DOHH2 (cell line): ENCODE results near the gene ABCD3.

Experiments
- H3F3A ChIP-seq: fragments of 200-600 bp; sonication (generic), shearing (Covaris generic); 2 replicates; pipeline ENCODE4 v1.6.0; 2016; ENCODE audit warnings: antibody characterized with exemption, mild to moderate bottlenecking; ENCODE audit not compliant: control insufficient read depth, insufficient read depth
- H3K27ac ChIP-seq: fragments of 200-600 bp; sonication (generic); 2 replicates; pipeline ENCODE4 v1.5.1; 2014; ENCODE audit warnings: low read depth, mild to moderate bottlenecking, low read length, moderate library complexity
- H3K27me3 ChIP-seq: fragments of 200-600 bp; sonication (generic); 2 replicates; pipeline ENCODE4 v1.6.1; 2014; ENCODE audit warnings: mild to moderate bottlenecking, low read length, mixed read lengths; ENCODE audit not compliant: control insufficient read depth
- H3K36me3 ChIP-seq: fragments of 200-600 bp; sonication (generic); 2 replicates; pipeline ENCODE4 v1.6.1; 2014; ENCODE audit warnings: mild to moderate bottlenecking, low read length, moderate library complexity, mixed read lengths; ENCODE audit not compliant: control insufficient read depth
- H3K4me1 ChIP-seq: fragments of 200-600 bp; sonication (generic); 2 replicates; pipeline ENCODE4 v1.6.1; 2014; ENCODE audit warnings: mild to moderate bottlenecking, low read length, mixed read lengths; ENCODE audit not compliant: control insufficient read depth
- H3K4me2 ChIP-seq: fragments of 200-600 bp; sonication (generic); 2 replicates; pipeline ENCODE4 v1.6.0; 2014; ENCODE audit warnings: mild to moderate bottlenecking, low read length, moderate library complexity
- H3K4me3 ChIP-seq: fragments of 200-600 bp; sonication (generic); 2 replicates; pipeline ENCODE4 v1.5.1; 2014; ENCODE audit warnings: mild to moderate bottlenecking, low read length, mixed read lengths
- H3K79me2 ChIP-seq: fragments of 200-600 bp; sonication (generic); 2 replicates; pipeline ENCODE4 v1.6.1; 2014; ENCODE audit warnings: mild to moderate bottlenecking, low read length, mixed read lengths; ENCODE audit not compliant: control insufficient read depth
- H3K9me2 ChIP-seq: fragments of 200-600 bp; sonication (generic); replicated peaks from 2 replicates; pipeline ENCODE4 v1.6.1; 2014; ENCODE audit warnings: mild to moderate bottlenecking, low read length, mixed read lengths; ENCODE audit not compliant: control insufficient read depth
- H3K9me3 ChIP-seq: fragments of 200-600 bp; sonication (generic); 2 replicates; pipeline ENCODE4 v1.6.1; 2014; ENCODE audit warnings: antibody characterized with exemption, low read length, mixed read lengths; ENCODE audit not compliant: control insufficient read depth, insufficient read depth
- H4K20me1 ChIP-seq: fragments of 200-600 bp; sonication (generic); 2 replicates; pipeline ENCODE4 v1.6.0; 2014; ENCODE audit warnings: low read depth, mild to moderate bottlenecking, antibody characterized with exemption, low read length, moderate library complexity; ENCODE audit not compliant: control insufficient read depth, insufficient read depth
- EZH2phosphoT487 ChIP-seq: fragments of 200-600 bp; sonication (generic); IDR thresholded peaks from 2 replicates; pipeline ENCODE4 v1.6.1; 2017; ENCODE audit warnings: borderline replicate concordance, mild to moderate bottlenecking, antibody characterized with exemption, low read length, moderate library complexity, mixed read lengths
- TF ChIP-seq, protein P1 (sequence below): fragments of 200-600 bp; sonication (generic); IDR thresholded peaks from one replicate; pipeline ENCODE4 v1.5.1; 2014; ENCODE audit warnings: antibody characterized with exemption, mild to moderate bottlenecking, low read depth, low read length; ENCODE audit not compliant: poor library complexity, severe bottlenecking

ABCD3 gene

DNA sequence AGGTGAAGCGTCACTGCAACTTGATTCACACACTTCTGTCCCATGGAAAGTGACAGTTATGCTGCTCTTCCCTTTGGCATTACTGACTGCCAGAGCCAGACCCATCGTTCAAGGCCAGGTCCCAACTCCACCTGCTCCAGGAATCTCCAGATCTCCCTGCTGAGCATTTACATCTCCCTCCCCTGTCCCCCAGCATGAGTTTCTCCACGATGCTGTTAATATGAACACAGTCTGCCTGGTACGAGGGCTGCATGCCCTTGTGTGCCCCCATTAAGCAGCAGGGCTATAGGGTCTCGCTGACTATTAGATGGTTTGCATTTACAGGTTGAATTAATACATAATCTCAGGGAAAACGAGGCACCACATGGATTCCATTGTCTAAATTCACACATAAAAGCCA lies 119.1 kb downstream of the ABCD3 start:
- H3K9me3 ChIP-seq = no peaks in the 10 kb centered on the region
- no peaks in the 10 kb centered on the region for H3K79me2 ChIP-seq
- no peak overlapping the region for H3K4me2 ChIP-seq
- no peak for TF ChIP-seq EZH2phosphoT487
- TF ChIP-seq, protein P1, sequence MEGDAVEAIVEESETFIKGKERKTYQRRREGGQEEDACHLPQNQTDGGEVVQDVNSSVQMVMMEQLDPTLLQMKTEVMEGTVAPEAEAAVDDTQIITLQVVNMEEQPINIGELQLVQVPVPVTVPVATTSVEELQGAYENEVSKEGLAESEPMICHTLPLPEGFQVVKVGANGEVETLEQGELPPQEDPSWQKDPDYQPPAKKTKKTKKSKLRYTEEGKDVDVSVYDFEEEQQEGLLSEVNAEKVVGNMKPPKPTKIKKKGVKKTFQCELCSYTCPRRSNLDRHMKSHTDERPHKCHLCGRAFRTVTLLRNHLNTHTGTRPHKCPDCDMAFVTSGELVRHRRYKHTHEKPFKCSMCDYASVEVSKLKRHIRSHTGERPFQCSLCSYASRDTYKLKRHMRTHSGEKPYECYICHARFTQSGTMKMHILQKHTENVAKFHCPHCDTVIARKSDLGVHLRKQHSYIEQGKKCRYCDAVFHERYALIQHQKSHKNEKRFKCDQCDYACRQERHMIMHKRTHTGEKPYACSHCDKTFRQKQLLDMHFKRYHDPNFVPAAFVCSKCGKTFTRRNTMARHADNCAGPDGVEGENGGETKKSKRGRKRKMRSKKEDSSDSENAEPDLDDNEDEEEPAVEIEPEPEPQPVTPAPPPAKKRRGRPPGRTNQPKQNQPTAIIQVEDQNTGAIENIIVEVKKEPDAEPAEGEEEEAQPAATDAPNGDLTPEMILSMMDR = no peak
- H3K4me3 ChIP-seq = no peak overlapping the region
- H4K20me1 ChIP-seq = no peaks in the 10 kb centered on the region
- no peak overlapping the region for H3K27ac ChIP-seq
- no peaks in the 10 kb centered on the region for H3K36me3 ChIP-seq
- H3K27me3 ChIP-seq = no peaks in the 10 kb centered on the region
- H3K9me2 ChIP-seq = no peaks in the 10 kb centered on the region
- no peaks in the 10 kb centered on the region for H3F3A ChIP-seq
- no peaks in the 10 kb centered on the region for H3K4me1 ChIP-seq

- H3K4me1 ChIP-seq = no peaks in the 10 kb centered on the region
- no peaks in the 10 kb centered on the region for H4K20me1 ChIP-seq
- no peaks in the 10 kb centered on the region; the same call in 1 of the 2 replicates for H3K27me3 ChIP-seq
- H3K4me3 ChIP-seq = no peak overlapping the region
- H3K9me3 ChIP-seq = no peaks in the 10 kb centered on the region
- H3K4me2 ChIP-seq = no peak overlapping the region
- H3K9me2 ChIP-seq = no peaks in the 10 kb centered on the region
- H3K27ac ChIP-seq = no peak overlapping the region
- H3K36me3 ChIP-seq = no peaks in the 10 kb centered on the region
- no peaks in the 10 kb centered on the region for H3K79me2 ChIP-seq
- no peaks in the 10 kb centered on the region for H3F3A ChIP-seq
- TF ChIP-seq EZH2phosphoT487 = no peak
- TF ChIP-seq, protein P1 = no peak
Measured at GRCh38 chr1:94538243-94538827, 120.1 kb downstream of the ABCD3 start.

DNA sequence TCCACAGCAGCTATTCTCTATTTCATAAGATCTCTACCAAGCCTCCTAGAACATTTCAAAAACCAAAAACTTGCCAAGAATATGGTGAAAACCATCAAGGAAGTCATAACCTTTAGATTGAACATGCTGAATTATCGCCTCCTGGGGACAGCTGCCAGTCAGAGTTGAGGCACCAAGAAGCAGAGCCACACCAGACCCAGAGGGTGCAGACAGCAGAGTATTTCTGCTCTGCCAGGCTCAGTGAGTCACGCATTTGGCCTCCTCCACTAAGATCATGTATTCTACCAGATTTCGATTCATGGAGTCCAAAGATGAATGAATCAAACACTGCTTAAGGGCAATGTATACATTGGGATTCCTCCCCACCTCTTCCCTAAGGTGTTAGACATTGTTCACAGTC lies 121.3 kb downstream of the ABCD3 start:
- no peaks in the 10 kb centered on the region for H3K4me1 ChIP-seq
- H3K4me3 ChIP-seq = no peak overlapping the region
- no peaks in the 10 kb centered on the region; the same call in 1 of the 2 replicates for H3K27me3 ChIP-seq
- H3F3A ChIP-seq = no peaks in the 10 kb centered on the region
- no peaks in the 10 kb centered on the region for H3K9me3 ChIP-seq
- H3K4me2 ChIP-seq = no peak overlapping the region
- H3K9me2 ChIP-seq = no peaks in the 10 kb centered on the region
- TF ChIP-seq EZH2phosphoT487 = no peak
- TF ChIP-seq, protein P1 = no peak
- no peaks in the 10 kb centered on the region for H4K20me1 ChIP-seq
- H3K79me2 ChIP-seq = no peaks in the 10 kb centered on the region
- no peak overlapping the region for H3K27ac ChIP-seq
- H3K36me3 ChIP-seq = no peaks in the 10 kb centered on the region
